Activated T-cell treated with anti-CD3 and anti-CD28 coated beads, Interleukin-2, amount 50 U/mL, for 24 hours (primary cell): ENCODE data around the gene TYW5.
A peak's percentile ranks its signal among the peaks of the same experiment; 100 is the strongest.

Experiments used
- DNase-seq: peaks from one replicate; pipeline ENCODE4 v3.0.0-alpha.2; 2020
- H3K27ac Mint-ChIP-seq: 2 replicates; pipeline ENCODE4 v1.8.0; 2020; ENCODE audit warnings: mild to moderate bottlenecking, mixed read lengths
- H3K27me3 Mint-ChIP-seq: 2 replicates; pipeline ENCODE4 v1.8.0; 2020; ENCODE audit warnings: mixed read lengths
- H3K36me3 Mint-ChIP-seq: 2 replicates; pipeline ENCODE4 v1.8.0; 2020; ENCODE audit warnings: low read depth, mixed read lengths
- H3K4me1 Mint-ChIP-seq: 2 replicates; pipeline ENCODE4 v1.8.0; 2020; ENCODE audit warnings: low read depth, mixed read lengths
- H3K4me3 Mint-ChIP-seq: 2 replicates; pipeline ENCODE4 v1.8.0; 2020; ENCODE audit warnings: mild to moderate bottlenecking, moderate library complexity, mixed read lengths
- H3K9me3 Mint-ChIP-seq: 2 replicates; pipeline ENCODE4 v1.8.0; 2020; ENCODE audit warnings: mixed read lengths

The TYW5 gene, protein sequence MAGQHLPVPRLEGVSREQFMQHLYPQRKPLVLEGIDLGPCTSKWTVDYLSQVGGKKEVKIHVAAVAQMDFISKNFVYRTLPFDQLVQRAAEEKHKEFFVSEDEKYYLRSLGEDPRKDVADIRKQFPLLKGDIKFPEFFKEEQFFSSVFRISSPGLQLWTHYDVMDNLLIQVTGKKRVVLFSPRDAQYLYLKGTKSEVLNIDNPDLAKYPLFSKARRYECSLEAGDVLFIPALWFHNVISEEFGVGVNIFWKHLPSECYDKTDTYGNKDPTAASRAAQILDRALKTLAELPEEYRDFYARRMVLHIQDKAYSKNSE

DNA sequence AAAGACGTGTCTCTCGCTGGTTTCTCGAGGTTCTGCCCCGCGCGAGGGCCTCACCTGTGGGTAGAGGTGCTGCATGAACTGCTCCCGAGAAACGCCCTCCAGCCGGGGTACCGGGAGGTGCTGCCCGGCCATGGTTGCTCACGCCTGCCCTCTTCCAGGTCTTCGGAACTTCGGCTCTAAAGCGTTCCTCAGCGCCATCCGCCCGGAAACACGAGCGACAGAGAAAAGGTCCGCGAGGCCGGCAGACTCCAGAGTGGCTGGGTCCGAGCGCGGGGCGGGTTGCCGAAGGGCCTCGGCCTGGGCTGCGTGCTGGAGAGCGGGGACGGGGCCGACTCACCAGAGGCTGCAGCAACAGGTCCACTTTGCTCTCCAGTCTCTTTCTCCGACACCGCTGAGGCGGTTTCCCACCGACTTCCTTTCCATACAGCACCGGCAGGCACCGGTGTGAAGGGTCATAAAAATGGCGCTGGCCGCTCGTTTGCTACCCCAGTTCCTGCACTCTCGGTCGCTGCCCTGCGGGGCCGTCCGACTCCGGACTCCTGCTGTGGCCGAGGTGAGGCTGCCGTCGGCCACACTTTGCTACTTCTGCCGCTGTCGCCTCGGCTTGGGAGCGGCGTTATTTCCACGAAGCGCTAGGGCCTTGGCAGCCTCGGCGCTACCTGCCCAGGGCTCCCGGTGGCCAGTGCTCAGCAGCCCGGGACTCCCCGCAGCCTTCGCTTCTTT lies at the start of gene TYW5, which contains the start of gene MAIP1:
Gene TYW5, minus strand, starts transcription at position 153 of the 723 bp plus-strand sequence. Its CDS starts 21 bp downstream, at position 132.
Gene MAIP1, plus strand, starts transcription at position 244 of the 723 bp plus-strand sequence. Its CDS starts 217 bp downstream, at position 461.
- H3K27ac Mint-ChIP-seq: peak within 1 kb of the TSS; percentile 98
- peaks cover 80% of the 10 kb centered on the region for H3K36me3 Mint-ChIP-seq
- no peaks in the 10 kb centered on the region for H3K27me3 Mint-ChIP-seq
- H3K9me3 Mint-ChIP-seq: no peaks in the 10 kb centered on the region
- peaks cover 67% of the 10 kb centered on the region for H3K4me1 Mint-ChIP-seq
- peak within 1 kb of the TSS; percentile 100 for H3K4me3 Mint-ChIP-seq
- peak; percentile 90 for DNase-seq

DNA sequence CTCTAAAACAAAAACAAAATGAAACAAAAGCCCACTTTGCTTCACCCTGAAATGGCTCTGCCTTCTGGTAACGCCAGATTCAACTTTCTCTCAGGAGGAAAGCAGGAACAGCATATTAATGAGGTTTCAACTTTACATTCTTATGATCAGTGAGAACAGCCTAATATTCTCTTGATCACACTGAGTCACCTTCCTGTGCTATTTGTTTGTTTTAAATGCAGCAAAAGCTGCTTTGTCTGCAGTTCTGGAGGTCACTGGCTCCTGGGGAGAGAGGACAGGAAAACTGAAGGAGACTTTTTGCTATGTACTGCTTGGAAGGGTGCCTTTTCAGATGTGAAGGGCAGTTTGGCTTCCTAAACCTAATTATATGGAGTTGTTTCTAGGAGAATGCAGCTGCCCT lies 48.2 kb upstream of the TYW5 start:
- Mint-ChIP-seq H3K27me3 (peaks cover 15% of the 10 kb centered on the region), H3K4me3 (no peak overlapping the region), H3K9me3 (no peaks in the 10 kb centered on the region), H3K27ac (no peak overlapping the region), H3K4me1 (no peaks in the 10 kb centered on the region), H3K36me3 (no peaks in the 10 kb centered on the region)
- DNase-seq: no peak

DNA sequence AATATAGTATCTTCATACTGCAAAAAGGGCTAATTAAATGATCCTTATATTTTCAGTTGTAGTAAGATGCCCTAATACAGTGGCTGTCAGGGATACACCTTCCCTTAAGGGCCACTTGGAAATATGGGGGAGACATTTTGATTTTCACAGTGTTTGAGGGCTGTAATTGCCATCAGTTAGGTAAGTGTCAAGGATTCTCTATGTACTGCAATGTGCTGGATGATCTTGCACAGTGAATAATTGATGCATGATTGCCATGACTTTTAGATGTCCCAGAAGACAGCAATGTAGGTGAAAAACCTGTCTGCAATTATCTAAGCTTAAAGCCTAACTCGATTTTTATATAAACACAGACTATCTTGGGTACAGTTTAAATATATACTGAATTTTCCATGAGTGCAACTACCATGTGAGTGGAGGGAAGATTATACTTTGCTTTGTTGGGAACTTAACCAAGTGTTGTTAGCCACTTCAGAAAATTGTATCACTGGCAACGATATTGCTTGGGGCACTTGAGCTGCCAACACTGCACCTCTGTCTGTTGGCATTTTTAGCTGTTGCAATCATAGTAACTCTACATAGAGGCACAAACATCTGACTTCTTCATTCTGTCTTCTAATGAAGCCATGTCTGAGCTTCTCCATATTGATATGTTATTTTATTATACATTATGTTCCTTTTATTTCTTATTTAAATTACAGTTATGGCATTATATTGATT lies 45.3 kb upstream of the TYW5 start:
- peaks cover 11% of the 10 kb centered on the region for H3K27me3 Mint-ChIP-seq

DNA sequence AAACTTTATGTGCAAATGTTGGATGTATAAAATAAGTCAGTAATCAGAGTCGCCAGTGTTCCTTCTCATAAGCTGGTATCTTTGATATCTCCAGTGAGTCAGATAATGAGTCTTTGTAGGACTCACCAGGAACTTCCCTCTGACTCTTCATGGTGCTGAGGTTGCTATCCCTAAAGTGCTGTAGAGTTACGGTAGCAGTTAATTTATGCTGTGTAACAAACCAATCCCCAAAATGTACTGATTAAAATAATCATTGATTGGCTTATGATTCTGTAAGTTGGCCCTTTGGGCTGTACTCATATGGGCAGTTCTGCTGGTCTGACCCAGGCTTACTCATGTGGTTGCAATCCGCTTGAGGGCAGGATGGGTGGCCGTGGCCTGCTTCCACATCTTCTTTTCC lies 43.9 kb upstream of the TYW5 start:
- Mint-ChIP-seq H3K9me3 (no peaks in the 10 kb centered on the region), H3K4me3 (no peak overlapping the region), H3K27ac (no peak overlapping the region), H3K4me1 (no peaks in the 10 kb centered on the region), H3K27me3 (peaks cover 11% of the 10 kb centered on the region), H3K36me3 (no peaks in the 10 kb centered on the region)
- DNase-seq: no peak

More for the DNA sequence above, 45.3 kb upstream of the TYW5 start:
- no peaks in the 10 kb centered on the region for H3K36me3 Mint-ChIP-seq
- H3K9me3 Mint-ChIP-seq: no peaks in the 10 kb centered on the region
- H3K4me1 Mint-ChIP-seq: no peaks in the 10 kb centered on the region
- H3K4me3 Mint-ChIP-seq: no peak overlapping the region
- H3K27ac Mint-ChIP-seq: no peak overlapping the region
- DNase-seq: no peak

DNA sequence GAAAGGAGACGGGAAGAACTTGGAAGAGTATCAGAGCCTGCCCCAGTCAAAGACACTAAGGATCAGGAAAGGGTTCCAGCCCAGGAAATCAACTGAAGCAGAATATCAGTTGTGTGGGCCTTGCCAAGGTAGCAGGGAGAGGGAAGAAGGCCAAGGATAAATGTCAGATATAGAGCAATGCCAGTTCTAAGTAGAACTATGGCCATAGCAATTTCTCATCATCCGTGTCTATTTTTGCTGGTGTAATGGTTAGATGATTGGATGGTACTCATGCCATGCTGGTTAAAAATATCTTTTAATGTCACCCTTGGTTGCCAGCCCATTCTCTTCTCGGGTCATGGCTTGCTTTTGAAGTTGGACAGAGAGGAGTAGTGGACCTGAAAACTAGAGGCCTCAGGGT lies 42.0 kb upstream of the TYW5 start:
- DNase-seq: no peak
- H3K9me3 Mint-ChIP-seq: no peaks in the 10 kb centered on the region
- no peaks in the 10 kb centered on the region for H3K36me3 Mint-ChIP-seq
- no peaks in the 10 kb centered on the region for H3K27me3 Mint-ChIP-seq
- H3K27ac Mint-ChIP-seq: no peak overlapping the region
- H3K4me3 Mint-ChIP-seq: no peak overlapping the region
- no peaks in the 10 kb centered on the region for H3K4me1 Mint-ChIP-seq

DNA sequence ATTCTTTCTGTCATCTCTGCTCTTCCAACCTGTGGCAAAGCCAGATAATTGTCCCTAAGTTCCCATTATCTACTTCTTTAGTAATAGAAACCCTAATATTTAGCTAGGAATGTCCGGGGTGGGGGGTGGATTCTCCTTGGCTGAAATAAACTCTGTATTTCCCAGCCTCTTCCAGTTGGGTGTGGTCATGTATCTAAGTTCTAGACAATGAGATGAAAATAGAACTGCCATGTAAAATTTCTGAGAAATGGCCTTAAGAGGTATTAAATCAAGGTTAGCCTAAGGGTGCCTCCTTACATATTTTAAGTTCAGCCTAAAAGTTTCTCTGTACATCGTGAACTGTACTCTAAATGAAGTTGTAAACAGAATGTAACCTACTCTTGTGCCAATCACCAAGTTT lies 39.6 kb upstream of the TYW5 start:
- Mint-ChIP-seq H3K36me3 (no peaks in the 10 kb centered on the region), H3K9me3 (no peaks in the 10 kb centered on the region), H3K27me3 (no peaks in the 10 kb centered on the region), H3K4me3 (no peak overlapping the region), H3K27ac (no peak overlapping the region), H3K4me1 (no peaks in the 10 kb centered on the region)
- DNase-seq: no peak

DNA sequence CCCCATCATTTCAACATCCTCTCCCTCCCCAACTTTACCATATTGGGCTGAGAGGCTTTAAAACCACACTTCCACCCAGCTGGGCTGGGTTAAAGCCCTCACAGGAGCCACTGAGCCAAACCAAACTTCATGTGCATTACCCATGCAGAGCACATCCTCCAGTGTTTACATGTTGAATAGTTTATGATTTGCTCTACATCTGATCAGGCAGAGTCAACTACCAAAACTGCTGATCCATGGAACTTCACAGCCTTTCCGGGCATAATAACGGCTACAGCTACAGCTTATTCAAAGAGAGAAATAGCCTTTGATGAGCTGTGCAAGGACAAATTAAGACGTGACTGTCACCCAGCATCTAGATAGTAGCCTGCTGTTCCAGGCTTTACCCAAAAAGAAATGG lies 39.1 kb upstream of the TYW5 start:
- H3K4me1 Mint-ChIP-seq: no peaks in the 10 kb centered on the region
- H3K27me3 Mint-ChIP-seq: no peaks in the 10 kb centered on the region
- no peak overlapping the region for H3K4me3 Mint-ChIP-seq
- no peak overlapping the region for H3K27ac Mint-ChIP-seq
- H3K36me3 Mint-ChIP-seq: no peaks in the 10 kb centered on the region
- H3K9me3 Mint-ChIP-seq: no peaks in the 10 kb centered on the region
- DNase-seq: no peak

DNA sequence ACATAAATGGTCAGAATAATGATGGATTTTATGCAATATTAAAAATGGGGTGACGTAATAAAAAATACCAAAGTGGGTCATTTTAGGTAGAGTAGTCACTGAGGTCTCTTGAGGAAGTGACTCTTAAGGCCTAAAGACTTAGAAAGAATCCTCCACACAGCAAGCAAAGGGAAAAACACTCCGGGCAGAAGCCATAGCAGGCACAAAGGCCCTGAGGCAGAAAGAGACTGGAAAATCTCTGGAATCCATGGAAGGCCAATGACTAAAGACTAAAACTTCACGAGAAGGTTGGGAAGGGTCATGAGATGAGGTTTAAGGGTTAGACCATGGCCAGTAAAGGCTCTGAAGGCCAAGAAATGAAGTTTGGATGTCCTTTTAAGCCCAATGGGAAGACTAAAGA lies 37.0 kb upstream of the TYW5 start:
- Mint-ChIP-seq H3K27me3 (no peaks in the 10 kb centered on the region), H3K9me3 (no peaks in the 10 kb centered on the region), H3K4me3 (no peak overlapping the region), H3K4me1 (no peaks in the 10 kb centered on the region), H3K36me3 (no peaks in the 10 kb centered on the region), H3K27ac (no peak overlapping the region)
- DNase-seq: no peak

DNA sequence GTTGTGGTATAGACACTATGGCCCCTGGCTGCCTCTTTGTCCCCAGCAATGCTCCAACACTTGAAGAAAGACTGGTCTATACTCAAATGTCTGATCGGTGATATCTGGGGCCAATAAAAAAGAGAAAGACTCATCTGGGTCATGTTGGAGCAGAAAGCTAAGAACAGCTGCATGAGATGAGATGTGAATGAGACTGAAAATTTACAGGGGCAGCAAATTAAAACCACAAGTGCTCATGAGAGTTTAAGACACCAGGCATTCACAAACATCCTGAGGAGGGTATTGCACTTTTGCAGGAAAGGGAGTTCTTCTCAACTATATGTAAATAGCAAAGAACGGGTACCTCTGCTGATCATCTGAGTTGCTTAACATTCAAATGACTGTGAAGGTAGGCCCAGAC lies 36.4 kb upstream of the TYW5 start:
- Mint-ChIP-seq H3K36me3 (no peaks in the 10 kb centered on the region), H3K27ac (no peak overlapping the region), H3K27me3 (no peaks in the 10 kb centered on the region), H3K4me1 (no peaks in the 10 kb centered on the region), H3K4me3 (no peak overlapping the region), H3K9me3 (no peaks in the 10 kb centered on the region)
- DNase-seq: no peak

DNA sequence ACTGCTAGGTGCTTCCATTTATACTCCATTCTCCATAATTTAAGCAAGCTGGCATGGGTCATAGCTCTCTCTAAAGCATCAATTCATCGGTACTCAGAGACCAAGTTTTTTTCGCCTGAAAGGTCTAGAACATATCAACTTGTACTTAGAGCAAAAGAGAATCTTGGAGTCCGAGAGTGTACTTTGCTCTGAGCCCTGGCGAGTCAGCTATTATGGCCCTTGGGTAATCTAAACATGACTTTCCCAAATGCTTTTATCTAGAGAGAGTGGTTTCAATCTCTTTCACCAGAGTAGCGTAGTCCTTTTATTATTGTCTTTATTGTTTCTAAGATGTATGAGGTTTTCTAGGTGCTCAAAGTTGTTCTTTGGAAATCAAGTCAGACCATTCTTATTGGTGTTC lies 34.5 kb upstream of the TYW5 start:
- Mint-ChIP-seq H3K9me3 (no peaks in the 10 kb centered on the region), H3K36me3 (no peaks in the 10 kb centered on the region), H3K27ac (no peak overlapping the region), H3K27me3 (no peaks in the 10 kb centered on the region), H3K4me3 (no peak overlapping the region), H3K4me1 (peaks cover 5% of the 10 kb centered on the region)
- DNase-seq: no peak

DNA sequence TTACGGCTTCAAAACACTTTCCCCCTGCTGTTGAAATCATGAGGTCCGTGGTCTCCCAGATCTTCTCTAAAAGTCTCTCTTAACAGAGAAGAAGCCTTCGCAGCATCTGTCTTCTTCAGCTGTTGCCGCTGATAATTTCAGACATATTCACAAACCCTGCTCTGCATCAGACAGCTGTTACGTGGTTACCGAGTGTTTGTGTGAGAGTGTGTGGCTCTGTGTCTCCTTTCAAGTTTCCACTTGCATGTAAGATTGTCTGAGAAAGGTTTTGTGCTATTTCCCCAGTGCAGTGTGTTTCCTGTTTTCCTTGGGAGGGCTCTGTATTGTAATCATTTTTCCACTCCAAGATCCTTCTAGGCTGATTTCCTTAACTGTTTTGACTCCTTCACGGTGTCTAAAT lies 32.9 kb upstream of the TYW5 start:
- no peaks in the 10 kb centered on the region for H3K36me3 Mint-ChIP-seq
- H3K27me3 Mint-ChIP-seq: no peaks in the 10 kb centered on the region
- H3K4me3 Mint-ChIP-seq: no peak overlapping the region
- no peaks in the 10 kb centered on the region for H3K9me3 Mint-ChIP-seq
- H3K4me1 Mint-ChIP-seq: peaks cover 5% of the 10 kb centered on the region
- DNase-seq: no peak
- H3K27ac Mint-ChIP-seq: no peak overlapping the region

DNA sequence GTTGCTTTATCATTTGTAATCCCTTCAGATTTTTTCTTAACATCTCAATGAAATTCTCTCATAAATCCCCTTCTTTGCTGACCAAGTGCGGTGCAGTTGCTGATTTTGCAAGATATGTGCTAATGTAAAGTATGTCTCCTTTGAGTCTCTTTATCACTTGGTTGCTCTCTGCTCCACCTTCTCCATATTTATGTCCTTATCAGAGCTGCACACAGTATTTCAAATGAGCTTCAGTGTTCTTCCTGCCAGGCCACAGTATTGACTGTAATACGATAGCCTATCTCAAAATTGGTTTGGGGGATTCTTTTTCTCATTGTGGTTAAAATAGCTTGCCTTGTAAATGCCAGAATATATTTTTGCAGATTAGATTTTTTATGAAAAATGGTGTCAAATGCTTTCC lies 32.3 kb upstream of the TYW5 start:
- H3K9me3 Mint-ChIP-seq: no peaks in the 10 kb centered on the region
- no peak overlapping the region for H3K4me3 Mint-ChIP-seq
- no peak for DNase-seq
- no peak overlapping the region for H3K27ac Mint-ChIP-seq
- H3K27me3 Mint-ChIP-seq: no peaks in the 10 kb centered on the region
- H3K36me3 Mint-ChIP-seq: no peaks in the 10 kb centered on the region
- H3K4me1 Mint-ChIP-seq: peaks cover 5% of the 10 kb centered on the region

DNA sequence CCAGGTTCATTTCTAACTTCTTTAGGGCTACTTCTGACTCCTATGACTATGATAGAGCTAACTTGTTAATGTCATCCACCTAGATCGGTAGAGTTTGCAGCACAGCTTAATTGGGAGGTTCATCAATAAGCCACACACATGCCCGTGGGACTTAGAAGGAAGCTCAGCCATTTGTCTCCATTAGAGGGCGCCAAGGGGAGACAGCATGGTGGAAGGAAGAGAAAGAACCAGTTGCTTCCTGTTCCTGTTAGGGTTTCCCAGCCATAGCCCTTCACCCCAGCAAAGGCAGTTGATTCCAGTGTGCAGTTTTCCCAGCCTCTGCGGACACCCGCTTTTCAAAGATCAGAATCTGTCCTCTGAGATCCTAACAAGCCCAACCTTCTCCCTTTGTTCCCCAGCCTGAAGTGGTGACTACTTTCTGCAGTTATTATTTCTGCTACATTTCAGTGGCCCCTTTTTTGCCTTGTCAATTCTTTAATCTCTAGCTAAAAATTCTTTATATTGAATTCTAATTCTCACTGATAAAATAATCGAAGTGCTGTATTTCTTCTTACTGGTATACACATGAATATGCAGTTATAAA lies 30.4 kb upstream of the TYW5 start:
- H3K9me3 Mint-ChIP-seq: no peaks in the 10 kb centered on the region
- peak; percentile 55 for DNase-seq
- H3K4me1 Mint-ChIP-seq: peaks cover 5% of the 10 kb centered on the region

DNA sequence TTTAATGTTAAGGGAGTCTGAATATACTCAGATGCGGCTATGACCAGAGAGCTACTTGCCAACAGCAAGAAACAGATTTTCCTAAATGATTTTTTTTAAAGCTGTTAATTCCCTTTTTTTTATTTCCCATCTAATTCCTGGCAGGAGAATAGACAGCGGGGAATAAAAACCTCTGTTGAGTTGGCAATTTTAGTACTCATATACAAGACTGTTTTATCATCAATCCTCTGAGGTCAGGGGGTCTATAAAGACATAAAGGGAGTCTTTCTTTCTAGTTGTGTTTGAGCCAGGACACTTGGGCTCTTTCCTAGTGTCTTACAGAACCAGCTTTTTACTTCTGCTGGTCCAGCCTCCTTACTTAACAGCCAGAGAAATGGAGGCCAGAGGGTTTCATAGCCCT lies 29.5 kb upstream of the TYW5 start:
- no peaks in the 10 kb centered on the region for H3K27me3 Mint-ChIP-seq
- peaks cover 8% of the 10 kb centered on the region for H3K4me1 Mint-ChIP-seq
- no peak overlapping the region for H3K4me3 Mint-ChIP-seq
- no peak overlapping the region for H3K27ac Mint-ChIP-seq
- no peaks in the 10 kb centered on the region for H3K9me3 Mint-ChIP-seq
- no peak for DNase-seq
- H3K36me3 Mint-ChIP-seq: no peaks in the 10 kb centered on the region

More for the DNA sequence above, 30.4 kb upstream of the TYW5 start:
- Mint-ChIP-seq H3K27ac (peak overlapping the region; percentile 10), H3K27me3 (no peaks in the 10 kb centered on the region), H3K4me3 (no peak overlapping the region), H3K36me3 (no peaks in the 10 kb centered on the region)
